H1 (cell line): ENCODE results near the gene HEATR5A. TPM values are rescaled to one million over a fixed set of nuclear protein-coding genes. Genes with fewer than 3 reads are reported as not detected.

Source experiments
- BCL11A ChIP-seq, 2 experiments: IDR thresholded peaks; one replicate each; pipeline ENCODE4 v1.6.1; 2011; ENCODE audit warnings: low read depth in 2 of 2, low read length in 2 of 2, mild to moderate bottlenecking in 2 of 2
- CBX5 ChIP-seq: fragments of 300-800, 300-1000 bp; sonication (generic); IDR thresholded peaks from 2 replicates; pipeline ENCODE4 v1.7.1; 2016; ENCODE audit warnings: antibody characterized with exemption, low read length, low read depth
- CHD1 ChIP-seq: IDR thresholded peaks from 2 replicates; pipeline ENCODE4 v1.6.1; 2012; ENCODE audit warnings: low read depth, low read length, improper control_type of control experiment
- EZH2 ChIP-seq: fragments of 200-600 bp; sonication (generic); IDR thresholded peaks from 2 replicates; pipeline ENCODE4 v1.7.1; 2012; ENCODE audit warnings: low read depth, mild to moderate bottlenecking, moderate library complexity, low read length, inconsistent platforms; ENCODE audit not compliant: severe bottlenecking
- JUN ChIP-seq: IDR thresholded peaks from 2 replicates; pipeline ENCODE4 v1.6.1; 2011; ENCODE audit warnings: low read depth, mild to moderate bottlenecking, improper control_type of control experiment, low read length
- KDM5A ChIP-seq: fragments of 200-600 bp; IDR thresholded peaks from 2 replicates; pipeline ENCODE4 v1.7.1; 2012; ENCODE audit warnings: mild to moderate bottlenecking, low read length, inconsistent platforms, mixed read lengths
- RBBP5 ChIP-seq: IDR thresholded peaks from 2 replicates; pipeline ENCODE4 v1.7.1; 2012; ENCODE audit warnings: low read depth, mild to moderate bottlenecking, inconsistent platforms, low read length, moderate library complexity, borderline replicate concordance
- TAF1 ChIP-seq: IDR thresholded peaks from 2 replicates; pipeline ENCODE4 v1.6.1; 2011; ENCODE audit warnings: mild to moderate bottlenecking, low read depth, low read length
- polyA plus RNA-seq, 7 experiments: library from polyadenylated mRNA; depleted of rRNA in 3 of 7; stranded (reverse) in 5 of 7; unstranded in 2 of 7; fragments of >200 nt in 5 of 7; fragments of 200-250 nt in 2 of 7; gene quantifications; 1 replicate in 5 of 7; 2 replicates in 1 of 7; 4 replicates in 1 of 7; pipeline versions ENCODE4 v1.2.1 to v1.2.3, GENCODE V29; 2011 to 2013; ENCODE audit warnings: missing spikeins in 2 of 7, mixed read lengths in 2 of 7
- total RNA-seq: library from RNA; stranded (reverse); fragmentation: NEBNext Ultra II Directional; extraction: Animal tissue kit (Norgen Biotek cat#: 25700); gene quantifications from 2 replicates; pipeline ENCODE4 v1.2.1, GENCODE V29; 2021
- TF ChIP-seq, protein P1 (sequence below): IDR thresholded peaks from 2 replicates; pipeline ENCODE4 v1.6.1; 2011; ENCODE audit warnings: low read depth, mild to moderate bottlenecking, low read length; ENCODE audit not compliant: insufficient read depth

HEATR5A gene
- total and polyA plus RNA-seq, 2 of the 8 experiments (the other 6 are each of a cell fraction or from before 2014, with no cell fraction given), result 9.0 to 36.2 TPM

DNA sequence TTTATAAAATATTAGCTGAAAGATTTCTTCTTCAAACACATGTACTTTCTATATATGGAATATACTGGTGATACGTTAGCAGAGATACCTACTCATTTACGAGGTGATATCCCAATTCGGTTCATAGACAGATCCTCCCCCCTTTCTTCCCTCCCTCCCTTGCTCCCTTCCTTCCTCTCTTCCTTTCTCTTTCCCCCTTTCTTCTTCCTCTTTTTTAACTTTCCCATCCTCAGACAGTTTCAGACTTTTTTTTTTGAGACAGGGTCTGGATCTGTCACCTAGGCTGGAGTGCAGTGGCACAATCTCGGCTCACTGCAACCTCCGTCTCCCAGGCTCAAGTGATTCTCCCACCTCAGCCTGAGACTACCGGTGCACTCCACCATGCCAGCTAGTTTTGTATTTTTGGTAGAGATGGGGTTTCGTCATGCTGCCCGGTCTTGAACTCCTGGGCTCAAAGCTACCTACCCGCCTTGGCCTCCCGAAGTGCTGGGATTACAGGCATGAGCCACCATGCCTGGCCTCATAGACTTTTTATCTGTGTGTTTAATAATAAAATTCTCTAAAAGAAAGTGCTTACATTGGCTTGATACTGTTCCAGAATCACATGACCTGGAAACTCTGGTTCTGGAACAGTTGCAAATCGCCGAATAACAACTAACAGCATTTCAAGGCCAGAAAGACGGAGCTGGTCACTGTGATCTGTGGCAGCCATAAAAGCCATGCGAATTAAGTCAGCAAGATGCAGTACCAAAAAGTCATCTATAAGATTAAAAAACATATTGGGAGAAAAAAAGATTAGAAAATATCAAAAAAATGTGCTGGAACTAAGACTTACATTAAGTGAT lies 99.2 kb downstream of the HEATR5A start (continued):
- no peak for TF ChIP-seq RBBP5
- TF ChIP-seq JUN, result no peak
- TF ChIP-seq BCL11A (IDR thresholded peaks at IDR 0.05; ENCODE audit: low read depth in 2 of 2, low read length in 2 of 2), result no peak
- TF ChIP-seq, protein P1, sequence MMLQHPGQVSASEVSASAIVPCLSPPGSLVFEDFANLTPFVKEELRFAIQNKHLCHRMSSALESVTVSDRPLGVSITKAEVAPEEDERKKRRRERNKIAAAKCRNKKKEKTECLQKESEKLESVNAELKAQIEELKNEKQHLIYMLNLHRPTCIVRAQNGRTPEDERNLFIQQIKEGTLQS, result no peak
- TF ChIP-seq TAF1, result no peak
- TF ChIP-seq CHD1, result no peak
- no peak for TF ChIP-seq EZH2
- TF ChIP-seq KDM5A, result no peak
- no peak for TF ChIP-seq CBX5
- TF ChIP-seq, all 59 proteins: peak for 0
